Colon (tissue), 2 donors: ENCODE measurements around the gene FAM89A.
"Not testable (repeated sequence)": the region's sequence is repeated elsewhere in the genome, so short reads cannot be mapped to it uniquely, and the experiment has no call there.

Source experiments
- FAIRE-seq: peaks from 2 replicates; lab custom pipeline; 2012; peaks lifted over from hg19 to GRCh38; lab: Jason Lieb, UNC
- donor health status: control.
- donor health status: control.

Gene FAM89A

GRCh38 chr1:231029841-231030240, 10.2 kb downstream of the FAM89A start:
- FAIRE-seq: no peak

- not testable (repeated sequence) for FAIRE-seq
These were observed 10.8 kb downstream of the FAM89A start for GRCh38 chr1:231029247-231029646.

GRCh38 chr1:231028682-231029081, 11.4 kb downstream of the FAM89A start:
- no peak for FAIRE-seq

- no peak for FAIRE-seq
These were observed 12.1 kb downstream of the FAM89A start for GRCh38 chr1:231027971-231028370.

- FAIRE-seq: no peak
These were observed 12.7 kb downstream of the FAM89A start for GRCh38 chr1:231027136-231027925.

GRCh38 chr1:231026576-231026975, 13.5 kb downstream of the FAM89A start:
- no peak for FAIRE-seq

- FAIRE-seq: no peak
These were observed 16.9 kb downstream of the FAM89A start for GRCh38 chr1:231023150-231023549.

- not testable (repeated sequence) for FAIRE-seq
These were observed 17.5 kb downstream of the FAM89A start for GRCh38 chr1:231022543-231022942.

GRCh38 chr1:231021540-231022031, 18.5 kb downstream of the FAM89A start:
- no peak for FAIRE-seq

GRCh38 chr1:231020816-231021215, 19.2 kb downstream of the FAM89A start:
- FAIRE-seq: no peak

GRCh38 chr1:231020139-231020601, 19.9 kb downstream of the FAM89A start:
- no peak for FAIRE-seq

- no peak for FAIRE-seq
These were observed 20.3 kb downstream of the FAM89A start for GRCh38 chr1:231019711-231020110.

- FAIRE-seq: no peak
These were observed 23.1 kb downstream of the FAM89A start for GRCh38 chr1:231016966-231017365.

- FAIRE-seq: no peak
These were observed 23.8 kb downstream of the FAM89A start for GRCh38 chr1:231016234-231016633.

GRCh38 chr1:231013391-231014015, 26.6 kb downstream of the FAM89A start:
- FAIRE-seq: no peak

GRCh38 chr1:231011963-231012362, 28.1 kb downstream of the FAM89A start:
- FAIRE-seq: no peak

- no peak for FAIRE-seq
These were observed 28.7 kb downstream of the FAM89A start for GRCh38 chr1:231011360-231011759.

- peak; percentile 68 for FAIRE-seq
These were observed 32.5 kb downstream of the FAM89A start for GRCh38 chr1:231007535-231007934.

GRCh38 chr1:231001892-231002291, 38.2 kb downstream of the FAM89A start:
- FAIRE-seq: no peak

GRCh38 chr1:231000639-231001038, 39.4 kb downstream of the FAM89A start:
- FAIRE-seq: no peak

- no peak for FAIRE-seq
These were observed 39.9 kb downstream of the FAM89A start for GRCh38 chr1:231000201-231000600.

- FAIRE-seq: no peak
These were observed 45.2 kb downstream of the FAM89A start for GRCh38 chr1:230994860-230995259.

- no peak for FAIRE-seq
These were observed 47.8 kb downstream of the FAM89A start for GRCh38 chr1:230992100-230992774.
